ENCODE results near the gene PSMD14.
A peak's percentile ranks its signal among the peaks of the same experiment; 100 is the strongest.
"Not testable (repeated sequence)": the region's sequence is repeated elsewhere in the genome, so short reads cannot be mapped to it uniquely, and the experiment has no call there.

PSMD14 gene

DNA sequence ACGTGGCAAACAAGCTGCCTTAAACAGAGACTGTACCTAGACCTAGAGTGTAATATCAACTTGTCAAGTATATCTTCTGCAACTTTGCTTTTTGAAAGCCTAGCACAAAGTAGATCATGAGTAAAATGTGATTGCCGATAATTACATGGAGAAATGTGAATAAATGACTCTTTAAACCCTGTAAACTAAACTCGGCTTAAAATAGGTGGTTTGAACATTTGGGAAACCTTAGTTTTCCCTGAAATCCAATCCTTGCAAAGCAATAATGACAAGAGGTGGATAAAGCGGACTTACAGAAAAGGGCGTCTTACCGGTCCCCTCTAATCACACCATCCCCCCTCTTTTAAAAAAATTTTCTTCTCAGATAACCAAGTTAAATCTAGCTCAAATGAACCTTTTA, 549 bp upstream of the PSMD14 start:
- Histone ChIP-seq H3K4me1 (ENCODE audit: insufficient read depth, low read length) (peaks cover 11% of the 10 kb centered on the region), H3K27me3 (ENCODE audit: insufficient read depth, low read length) (no peaks in the 10 kb centered on the region), H3K4me3 (ENCODE audit: low read length) (peak overlapping the region; percentile 83), H2AFZ (ENCODE audit: low read depth, low read length) (peak overlapping the region; percentile 99), H3K9me3 (ENCODE audit: low read length) (peaks cover 2% of the 10 kb centered on the region), H3K36me3 (ENCODE audit: insufficient read depth, low read length) (no peaks in the 10 kb centered on the region)

DNA sequence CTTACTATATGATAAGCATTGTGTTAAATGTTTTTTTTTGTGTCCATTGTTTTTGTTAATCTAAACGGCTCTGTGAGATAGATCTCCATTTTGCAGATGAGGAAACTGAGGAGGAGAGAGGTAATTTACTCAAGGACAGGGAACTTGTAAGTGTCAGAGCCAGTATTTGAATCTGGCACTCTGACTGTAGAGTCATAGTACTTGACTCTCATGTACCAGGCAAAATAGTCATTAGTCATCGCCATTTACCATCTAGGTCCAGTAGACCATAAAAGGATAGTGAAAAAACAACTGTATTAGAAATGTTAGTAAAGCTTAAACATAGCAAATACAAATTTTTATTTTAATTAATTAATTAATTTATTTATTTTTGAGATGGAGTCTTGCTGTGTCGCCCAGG, 4.8 kb downstream of the PSMD14 start:
- Histone ChIP-seq H3K27me3 (ENCODE audit: insufficient read depth, low read length) (no peaks in the 10 kb centered on the region), H3K4me1 (ENCODE audit: insufficient read depth, low read length) (peaks cover 11% of the 10 kb centered on the region), H3K4me3 (ENCODE audit: low read length) (no peak overlapping the region), H2AFZ (ENCODE audit: low read depth, low read length) (no peak overlapping the region), H3K9me3 (ENCODE audit: low read length) (no peaks in the 10 kb centered on the region), H3K36me3 (ENCODE audit: insufficient read depth, low read length) (peaks cover 12% of the 10 kb centered on the region)

DNA sequence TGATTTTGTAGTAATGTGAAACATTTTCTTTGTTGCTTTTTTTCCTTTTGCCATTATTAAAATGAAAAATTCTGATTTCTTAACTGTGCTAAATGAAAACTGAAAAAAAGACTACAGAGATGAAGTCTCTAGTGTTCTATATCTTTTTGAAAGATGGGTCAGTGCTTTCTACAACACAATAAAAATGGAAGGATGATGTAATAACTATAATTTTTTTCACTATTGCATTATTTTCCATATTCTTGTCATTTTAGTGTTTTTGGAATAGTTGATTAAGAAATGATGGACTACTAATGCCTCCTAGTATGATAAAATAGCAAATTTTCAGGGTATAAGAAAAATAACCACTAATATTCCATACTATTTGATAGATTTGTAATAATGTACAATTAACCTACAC, 7.2 kb downstream of the PSMD14 start:
- Histone ChIP-seq H3K27me3 (ENCODE audit: insufficient read depth, low read length) (no peaks in the 10 kb centered on the region), H2AFZ (ENCODE audit: low read depth, low read length) (no peak overlapping the region), H3K4me3 (ENCODE audit: low read length) (no peak overlapping the region), H3K4me1 (ENCODE audit: insufficient read depth, low read length) (peaks cover under 1% of the 10 kb centered on the region), H3K9me3 (ENCODE audit: low read length) (no peaks in the 10 kb centered on the region), H3K36me3 (ENCODE audit: insufficient read depth, low read length) (peaks cover 17% of the 10 kb centered on the region)

DNA sequence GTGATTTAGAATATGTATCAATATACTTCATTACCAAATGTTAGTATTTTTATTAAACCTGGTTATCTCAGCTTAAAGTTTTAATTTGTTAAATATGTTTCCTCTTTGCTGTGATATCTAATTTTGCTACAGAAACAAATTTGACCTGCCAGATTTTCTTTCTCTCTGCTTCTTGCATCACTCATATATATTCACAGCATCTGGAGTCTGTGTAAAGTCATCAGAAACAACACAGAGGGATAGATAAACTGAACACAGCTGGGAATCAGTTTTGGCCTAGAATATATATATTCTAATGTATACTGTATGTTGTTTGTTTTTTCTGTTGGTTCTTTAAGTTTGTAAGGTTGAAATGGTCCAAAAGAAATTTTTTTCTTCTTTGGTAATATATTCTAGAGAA, 8.5 kb downstream of the PSMD14 start:
- Histone ChIP-seq H2AFZ (ENCODE audit: low read depth, low read length) (no peak overlapping the region), H3K27me3 (ENCODE audit: insufficient read depth, low read length) (no peaks in the 10 kb centered on the region), H3K36me3 (ENCODE audit: insufficient read depth, low read length) (peaks cover 26% of the 10 kb centered on the region), H3K9me3 (ENCODE audit: low read length) (no peaks in the 10 kb centered on the region), H3K4me3 (ENCODE audit: low read length) (no peak overlapping the region), H3K4me1 (ENCODE audit: insufficient read depth, low read length) (peaks cover 1% of the 10 kb centered on the region)

DNA sequence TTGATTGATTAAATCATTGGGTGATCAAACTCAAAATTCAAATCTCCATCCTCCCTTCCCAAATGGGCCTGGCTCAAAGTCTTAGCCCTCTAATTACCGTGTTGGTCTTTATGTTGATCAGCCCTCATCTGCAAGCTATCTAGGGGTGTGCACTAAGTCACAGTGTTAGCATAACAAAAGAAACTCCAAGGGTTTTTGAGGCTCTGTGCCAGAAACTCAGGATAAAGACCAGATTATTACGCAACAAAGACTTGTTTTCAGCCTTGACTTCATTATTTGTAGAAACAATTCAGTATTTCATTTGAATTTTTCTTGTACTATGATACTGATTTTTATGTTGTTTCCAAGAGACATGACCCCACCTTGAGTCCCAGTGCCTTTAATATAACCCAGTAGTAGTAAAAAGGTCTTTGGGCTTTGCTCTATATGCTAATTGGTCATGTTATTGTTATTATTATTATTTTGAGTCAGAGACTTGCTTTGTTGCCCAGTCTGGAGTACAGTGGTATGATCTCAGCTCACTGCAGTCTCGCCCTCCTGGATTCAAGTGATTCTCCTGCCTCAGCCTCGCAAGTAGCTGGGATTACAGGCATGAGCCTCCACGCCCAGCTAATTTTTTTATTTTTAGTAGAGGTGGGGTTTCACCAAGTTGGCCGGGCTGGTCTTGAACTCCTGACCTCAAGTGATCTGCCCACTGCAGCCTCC, 13.9 kb downstream of the PSMD14 start:
- no peaks in the 10 kb centered on the region for H3K9me3 ChIP-seq (ENCODE audit: low read length)
- peaks cover 47% of the 10 kb centered on the region for H3K36me3 ChIP-seq (ENCODE audit: insufficient read depth, low read length)
- peaks cover 5% of the 10 kb centered on the region for H3K4me1 ChIP-seq (ENCODE audit: insufficient read depth, low read length)
- no peak overlapping the region for H2AFZ ChIP-seq (ENCODE audit: low read depth, low read length)
- no peak overlapping the region for H3K4me3 ChIP-seq (ENCODE audit: low read length)
- no peaks in the 10 kb centered on the region for H3K27me3 ChIP-seq (ENCODE audit: insufficient read depth, low read length)

DNA sequence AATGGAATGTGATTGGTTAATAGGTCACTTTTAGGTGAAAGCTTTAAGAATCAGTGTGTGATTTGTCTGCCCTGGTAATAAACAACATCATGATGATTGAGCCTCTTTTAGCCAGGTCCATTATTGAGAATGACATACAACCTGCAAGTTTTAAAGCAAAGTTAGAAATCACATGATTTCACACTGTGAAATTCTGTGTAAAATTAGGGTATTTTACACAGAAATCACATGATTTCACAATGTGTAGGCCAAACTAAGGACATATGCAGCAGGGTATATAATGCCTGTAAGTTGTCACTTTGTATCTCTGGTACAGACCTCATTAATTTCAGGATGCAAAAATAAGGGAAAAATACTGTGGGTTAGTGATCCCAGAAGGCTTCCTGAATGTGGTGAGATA, 16.7 kb downstream of the PSMD14 start:
- peaks cover 5% of the 10 kb centered on the region for H3K4me1 ChIP-seq (ENCODE audit: insufficient read depth, low read length)
- peaks cover 34% of the 10 kb centered on the region for H3K36me3 ChIP-seq (ENCODE audit: insufficient read depth, low read length)
- H3K4me3 ChIP-seq (ENCODE audit: low read length), result no peak overlapping the region
- no peaks in the 10 kb centered on the region for H3K27me3 ChIP-seq (ENCODE audit: insufficient read depth, low read length)
- H2AFZ ChIP-seq (ENCODE audit: low read depth, low read length), result no peak overlapping the region
- H3K9me3 ChIP-seq (ENCODE audit: low read length), result no peaks in the 10 kb centered on the region

DNA sequence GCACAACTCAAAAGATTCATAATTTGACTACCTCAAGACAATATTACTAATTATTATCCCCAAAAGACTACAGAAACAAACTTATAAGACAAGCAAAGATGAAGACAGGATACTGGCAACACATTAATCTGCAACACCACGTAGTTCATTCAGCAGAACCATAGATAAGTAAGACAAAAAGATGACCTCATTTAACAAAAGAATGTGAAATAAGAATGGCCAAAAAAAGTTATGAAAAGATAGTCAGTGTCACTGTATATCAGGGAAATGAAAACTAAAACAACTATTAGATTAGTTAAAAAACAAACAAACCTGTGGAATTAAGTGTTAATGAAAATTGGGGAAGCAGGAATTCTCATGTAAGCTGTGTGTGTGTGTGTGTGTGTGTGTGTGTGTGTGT, 19.4 kb downstream of the PSMD14 start:
- no peaks in the 10 kb centered on the region for H3K9me3 ChIP-seq (ENCODE audit: low read length)
- no peaks in the 10 kb centered on the region for H3K4me1 ChIP-seq (ENCODE audit: insufficient read depth, low read length)
- H3K27me3 ChIP-seq (ENCODE audit: insufficient read depth, low read length), result no peaks in the 10 kb centered on the region
- H3K36me3 ChIP-seq (ENCODE audit: insufficient read depth, low read length), result peaks cover 18% of the 10 kb centered on the region
- no peak overlapping the region for H3K4me3 ChIP-seq (ENCODE audit: low read length)
- H2AFZ ChIP-seq (ENCODE audit: low read depth, low read length), result no peak overlapping the region

DNA sequence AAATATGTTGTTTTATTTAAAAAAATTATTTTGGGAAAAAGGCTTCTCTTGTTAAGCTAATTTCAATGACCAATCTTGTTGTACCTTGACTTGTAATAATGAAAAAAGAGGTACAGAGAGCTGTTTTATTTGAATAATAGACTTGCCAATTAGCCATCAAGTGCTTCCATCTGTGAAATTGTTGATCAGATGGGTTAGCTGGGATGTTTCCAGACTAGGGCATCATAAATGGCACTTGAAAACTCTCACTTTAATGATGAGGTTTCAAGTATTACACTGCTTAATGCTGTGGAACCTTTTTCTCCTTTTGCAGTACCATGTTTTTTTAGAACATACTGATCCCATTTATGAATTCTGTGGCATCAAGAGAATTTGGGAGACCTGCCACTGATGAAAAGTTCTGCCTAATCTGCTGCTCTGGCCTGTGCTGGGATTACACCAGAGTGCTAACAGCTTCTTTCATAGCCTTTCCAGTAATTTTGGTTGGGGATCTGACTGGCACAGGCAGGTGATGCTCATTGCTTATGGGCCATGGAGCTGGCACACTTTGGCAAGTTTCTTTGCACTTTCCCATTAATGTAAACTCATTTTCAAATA, 24.2 kb downstream of the PSMD14 start:
- H3K9me3 ChIP-seq (ENCODE audit: low read length), result no peaks in the 10 kb centered on the region
- H3K4me3 ChIP-seq (ENCODE audit: low read length), result no peak overlapping the region

DNA sequence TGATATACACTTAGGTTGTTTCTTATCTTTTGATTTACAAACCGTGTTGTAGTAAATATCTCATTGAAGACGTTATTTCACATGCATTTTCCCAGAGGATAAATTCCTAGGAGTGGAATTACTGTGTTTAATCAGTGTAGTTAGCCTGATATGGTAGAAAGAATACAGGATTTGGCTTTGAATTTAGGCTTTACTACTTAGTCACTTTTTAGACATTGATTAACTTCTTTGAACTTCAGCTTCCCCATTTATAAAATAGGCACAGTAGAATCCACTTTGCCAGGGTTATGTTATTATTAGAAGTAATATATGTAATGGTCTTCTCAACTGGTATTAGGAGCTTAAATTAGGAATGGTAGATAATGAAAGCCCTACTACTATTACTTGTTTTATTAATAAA, 27.4 kb downstream of the PSMD14 start:
- no peak overlapping the region for H2AFZ ChIP-seq (ENCODE audit: low read depth, low read length)
- H3K4me1 ChIP-seq (ENCODE audit: insufficient read depth, low read length), result peaks cover 4% of the 10 kb centered on the region
- no peaks in the 10 kb centered on the region for H3K27me3 ChIP-seq (ENCODE audit: insufficient read depth, low read length)
- H3K36me3 ChIP-seq (ENCODE audit: insufficient read depth, low read length), result no peaks in the 10 kb centered on the region
- no peak overlapping the region for H3K4me3 ChIP-seq (ENCODE audit: low read length)
- H3K9me3 ChIP-seq (ENCODE audit: low read length), result peaks cover 2% of the 10 kb centered on the region

More for the DNA sequence above, 24.2 kb downstream of the PSMD14 start:
- Histone ChIP-seq H3K27me3 (ENCODE audit: insufficient read depth, low read length) (no peaks in the 10 kb centered on the region), H3K4me1 (ENCODE audit: insufficient read depth, low read length) (peaks cover 4% of the 10 kb centered on the region), H2AFZ (ENCODE audit: low read depth, low read length) (no peak overlapping the region), H3K36me3 (ENCODE audit: insufficient read depth, low read length) (no peaks in the 10 kb centered on the region)

DNA sequence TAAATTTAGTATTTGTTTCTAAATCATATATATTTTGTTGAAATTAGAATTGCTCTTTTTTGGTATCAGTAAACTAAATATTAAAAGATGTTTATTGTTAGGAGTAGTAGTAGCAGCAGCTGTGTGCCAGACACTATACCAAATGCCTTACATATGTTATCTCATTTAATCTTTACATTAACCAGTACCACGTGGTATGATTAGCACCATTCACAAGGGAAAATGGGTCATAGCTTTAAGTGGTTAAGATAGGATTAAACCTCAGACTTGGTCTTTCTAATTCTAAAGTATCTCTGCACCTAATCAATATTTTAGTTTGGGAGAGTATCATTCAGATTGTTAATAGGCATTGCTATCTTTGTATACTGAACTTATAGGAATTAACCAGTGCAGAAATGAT, 29.0 kb downstream of the PSMD14 start:
- Histone ChIP-seq H3K36me3 (ENCODE audit: insufficient read depth, low read length) (no peaks in the 10 kb centered on the region), H2AFZ (ENCODE audit: low read depth, low read length) (no peak overlapping the region), H3K4me3 (ENCODE audit: low read length) (no peak overlapping the region), H3K9me3 (ENCODE audit: low read length) (peaks cover 2% of the 10 kb centered on the region), H3K27me3 (ENCODE audit: insufficient read depth, low read length) (no peaks in the 10 kb centered on the region), H3K4me1 (ENCODE audit: insufficient read depth, low read length) (peaks cover 4% of the 10 kb centered on the region)

DNA sequence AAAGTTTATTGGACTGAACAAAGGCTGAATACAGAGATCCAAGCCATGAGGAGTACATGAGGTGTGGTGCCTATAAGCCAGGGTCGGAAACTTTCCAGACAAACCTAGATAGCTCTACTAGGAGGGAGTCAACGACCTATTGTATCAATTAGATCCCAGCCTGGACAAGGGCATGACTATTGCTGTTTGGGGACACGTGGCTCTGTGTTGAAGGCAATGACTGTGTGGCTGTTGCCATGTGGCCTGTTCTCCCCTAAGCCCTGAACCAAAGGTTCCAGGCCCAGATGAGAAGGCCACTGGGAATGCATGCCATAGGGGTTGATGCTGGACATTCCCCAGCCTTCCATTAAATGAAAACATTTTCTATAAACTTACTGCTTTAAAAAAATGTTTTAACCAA, 31.3 kb downstream of the PSMD14 start:
- H3K27me3 ChIP-seq (ENCODE audit: insufficient read depth, low read length); H3K4me3 ChIP-seq (ENCODE audit: low read length); H3K4me1 ChIP-seq (ENCODE audit: insufficient read depth, low read length); H3K9me3 ChIP-seq (ENCODE audit: low read length); H3K36me3 ChIP-seq (ENCODE audit: insufficient read depth, low read length); H2AFZ ChIP-seq (ENCODE audit: low read depth, low read length): not testable (repeated sequence)

DNA sequence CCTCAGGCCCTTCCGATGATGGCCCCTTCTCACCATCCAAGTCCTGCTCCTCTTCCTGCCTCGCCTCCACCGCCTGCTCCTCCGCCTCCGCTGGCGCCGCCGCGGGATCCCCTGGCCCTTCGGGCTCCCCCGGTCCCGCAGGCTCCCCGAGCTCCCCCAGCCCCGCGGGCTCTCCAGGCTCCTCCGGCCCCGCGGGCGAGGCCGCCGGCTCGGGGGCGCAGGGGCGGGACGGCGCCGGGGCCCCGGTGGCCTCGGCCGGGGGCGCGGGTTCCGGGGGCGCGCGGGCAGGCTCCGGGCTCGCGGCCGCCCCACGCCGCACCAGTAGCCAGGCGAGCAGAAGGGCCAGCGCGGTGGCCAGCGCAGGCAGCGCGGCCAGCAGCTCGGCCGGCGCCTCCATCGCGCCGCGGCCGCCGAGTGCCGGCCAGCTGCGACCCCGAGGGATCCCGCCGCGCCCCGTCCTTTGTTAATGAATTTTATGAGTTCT, 32.7 kb downstream of the PSMD14 start:
- H3K4me1 ChIP-seq (ENCODE audit: insufficient read depth, low read length); H3K36me3 ChIP-seq (ENCODE audit: insufficient read depth, low read length); H2AFZ ChIP-seq (ENCODE audit: low read depth, low read length); H3K9me3 ChIP-seq (ENCODE audit: low read length); H3K27me3 ChIP-seq (ENCODE audit: insufficient read depth, low read length); H3K4me3 ChIP-seq (ENCODE audit: low read length): not testable (repeated sequence)

DNA sequence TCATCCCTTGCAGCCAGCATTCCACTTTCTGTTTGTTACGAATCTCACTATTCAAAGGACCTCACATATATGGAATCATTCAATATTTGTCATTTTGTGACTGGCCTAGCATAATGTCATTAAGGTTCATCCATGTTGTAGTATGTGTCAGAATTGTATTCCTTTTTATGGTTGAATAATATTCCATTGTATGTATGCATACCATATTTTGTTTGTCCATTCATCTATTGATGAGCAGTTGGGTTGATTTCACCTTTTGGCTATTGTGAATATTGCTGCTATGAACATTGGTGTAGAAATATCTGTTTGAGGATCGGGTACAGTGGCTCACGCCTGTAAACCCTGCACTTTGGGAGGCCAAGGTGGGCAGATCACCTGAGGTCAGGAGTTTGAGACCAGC, 35.0 kb downstream of the PSMD14 start:
- H3K9me3 ChIP-seq (ENCODE audit: low read length), result peaks cover 8% of the 10 kb centered on the region
- H3K4me3 ChIP-seq (ENCODE audit: low read length), result no peak overlapping the region
- no peaks in the 10 kb centered on the region for H3K36me3 ChIP-seq (ENCODE audit: insufficient read depth, low read length)
- no peak overlapping the region for H2AFZ ChIP-seq (ENCODE audit: low read depth, low read length)
- H3K4me1 ChIP-seq (ENCODE audit: insufficient read depth, low read length), result no peaks in the 10 kb centered on the region
- H3K27me3 ChIP-seq (ENCODE audit: insufficient read depth, low read length), result no peaks in the 10 kb centered on the region

DNA sequence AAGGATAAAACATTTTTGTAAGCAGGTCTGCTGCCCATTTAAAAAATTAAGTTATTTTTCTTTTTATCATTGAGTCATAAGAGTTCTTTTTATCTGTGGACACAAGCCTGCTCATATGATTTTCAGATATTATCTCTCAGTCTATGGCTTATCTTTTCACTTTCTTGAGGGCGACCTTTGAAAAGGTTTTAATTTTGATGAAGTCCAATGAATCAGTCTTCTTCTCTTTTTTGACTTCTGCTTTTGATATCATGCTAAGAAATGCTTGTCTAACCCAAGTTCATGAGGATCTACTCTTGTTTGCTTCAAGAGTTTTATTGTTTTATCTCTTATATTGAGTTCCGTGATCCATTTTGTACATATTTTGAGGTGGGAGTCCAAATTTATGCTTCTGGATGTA, 36.5 kb downstream of the PSMD14 start:
- Histone ChIP-seq H3K27me3 (ENCODE audit: insufficient read depth, low read length) (no peaks in the 10 kb centered on the region), H3K36me3 (ENCODE audit: insufficient read depth, low read length) (no peaks in the 10 kb centered on the region), H3K4me1 (ENCODE audit: insufficient read depth, low read length) (no peaks in the 10 kb centered on the region), H3K9me3 (ENCODE audit: low read length) (peaks cover 7% of the 10 kb centered on the region), H2AFZ (ENCODE audit: low read depth, low read length) (no peak overlapping the region), H3K4me3 (ENCODE audit: low read length) (no peak overlapping the region)
